Amniotic epithelial cell (primary cell): ENCODE measurements around the gene PAX5.

Experiments used
- DNase-seq: peaks from one replicate; pipeline ENCODE4 v3.0.0-alpha.2; 2010; ENCODE audit warnings: low read depth

The PAX5 gene

GRCh38 chr9:36858805-36859375 is 175.2 kb downstream of the PAX5 start:
- no peak for DNase-seq

- DNase-seq: peak; percentile 8
Observed at GRCh38 chr9:36855448-36856315, 178.4 kb downstream of the PAX5 start.

GRCh38 chr9:36854751-36855150 is 179.3 kb downstream of the PAX5 start:
- no peak for DNase-seq

GRCh38 chr9:36854034-36854433 is 180.0 kb downstream of the PAX5 start:
- no peak for DNase-seq

- DNase-seq: no peak
Observed at GRCh38 chr9:36853233-36853632, 180.8 kb downstream of the PAX5 start.

GRCh38 chr9:36849943-36850342 is 184.1 kb downstream of the PAX5 start:
- no peak for DNase-seq

GRCh38 chr9:36848946-36849345 is 185.1 kb downstream of the PAX5 start:
- no peak for DNase-seq

- no peak for DNase-seq
Observed at GRCh38 chr9:36847781-36848673, 186.0 kb downstream of the PAX5 start.

GRCh38 chr9:36846621-36847020 is 187.4 kb downstream of the PAX5 start:
- no peak for DNase-seq

- DNase-seq: no peak
Observed at GRCh38 chr9:36845844-36846243, 188.2 kb downstream of the PAX5 start.

GRCh38 chr9:36844961-36845360 is 189.1 kb downstream of the PAX5 start:
- no peak for DNase-seq

GRCh38 chr9:36843964-36844363 is 190.1 kb downstream of the PAX5 start:
- no peak for DNase-seq

- peak; percentile 25 for DNase-seq
Observed at GRCh38 chr9:36842560-36843530, 191.2 kb downstream of the PAX5 start.

- DNase-seq: peak; percentile 82
Observed at GRCh38 chr9:36840898-36841536, 193.1 kb downstream of the PAX5 start.

GRCh38 chr9:36839131-36839885 is 194.8 kb downstream of the PAX5 start:
- no peak for DNase-seq

GRCh38 chr9:36837431-36838405 is 196.3 kb downstream of the PAX5 start:
- DNase-seq: no peak

- DNase-seq: no peak
Observed at GRCh38 chr9:36836486-36836885, 197.6 kb downstream of the PAX5 start.

GRCh38 chr9:36835271-36835996 is 198.6 kb downstream of the PAX5 start:
- DNase-seq: no peak
